Measurements from ENCODE around the gene PIWIL1. TPM values are rescaled to one million over a fixed set of nuclear protein-coding genes. Genes with fewer than 3 reads are reported as not detected.

PIWIL1 gene
- total and polyA plus RNA-seq, 5 donors from 2014 or later, result not detected

Other genes starting within 250 kb of the PIWIL1 start
- gene FZD10, start 175.4 kb upstream of the PIWIL1 start, total RNA-seq, result not detected
- not detected for gene FZD10, start 175.4 kb upstream of the PIWIL1 start, polyA plus RNA-seq

Measured in CD4-positive, CD25-positive, alpha-beta regulatory T cell (primary cell).